SK-N-MC (cell line): Measurements from ENCODE around the gene BORCS8.

Experiments
- EZH2 ChIP-seq: fragments of 200-600 bp; sonication (generic); IDR thresholded peaks from one replicate; pipeline ENCODE4 v1.6.1; 2017; ENCODE audit warnings: antibody characterized with exemption
- FOXP2 ChIP-seq: optimal IDR thresholded peaks from 2 replicates; pipeline ENCODE3; 2011; ENCODE audit warnings: mild to moderate bottlenecking, moderate library complexity; ENCODE audit not compliant: insufficient read depth; ENCODE audit errors: extremely low read length, control extremely low read depth
- POLR2AphosphoS5 ChIP-seq: IDR thresholded peaks from 2 replicates; pipeline ENCODE4 v1.6.1; 2012; ENCODE audit warnings: mild to moderate bottlenecking, low read depth, low read length, borderline replicate concordance

GRCh38 chr19:19223636-19224035 lies 31.7 kb upstream of the BORCS8 start:
- TF ChIP-seq EZH2 (no peak), POLR2AphosphoS5 (no peak), FOXP2 (no peak)
